ES-I3 (cell line): ENCODE results near the gene FBP1.

Experiments used
- H3K36me3 ChIP-seq: 2 replicates; pipeline ENCODE4 v1.6.1; 2013; ENCODE audit warnings: mild to moderate bottlenecking, low read length, control low read depth, moderate library complexity; ENCODE audit not compliant: insufficient read depth
- H3K4me1 ChIP-seq: 2 replicates; pipeline ENCODE4 v1.6.1; 2013; ENCODE audit warnings: mild to moderate bottlenecking, control low read depth, low read length; ENCODE audit not compliant: insufficient read depth
- H3K9ac ChIP-seq: 2 replicates; pipeline ENCODE4 v1.6.1; 2013; ENCODE audit warnings: low read depth, mild to moderate bottlenecking, low read length, moderate library complexity
- H3K9me3 ChIP-seq: 2 replicates; pipeline ENCODE4 v1.6.1; 2013; ENCODE audit warnings: mild to moderate bottlenecking, low read length, moderate library complexity; ENCODE audit not compliant: control insufficient read depth, insufficient read depth

The FBP1 gene

DNA sequence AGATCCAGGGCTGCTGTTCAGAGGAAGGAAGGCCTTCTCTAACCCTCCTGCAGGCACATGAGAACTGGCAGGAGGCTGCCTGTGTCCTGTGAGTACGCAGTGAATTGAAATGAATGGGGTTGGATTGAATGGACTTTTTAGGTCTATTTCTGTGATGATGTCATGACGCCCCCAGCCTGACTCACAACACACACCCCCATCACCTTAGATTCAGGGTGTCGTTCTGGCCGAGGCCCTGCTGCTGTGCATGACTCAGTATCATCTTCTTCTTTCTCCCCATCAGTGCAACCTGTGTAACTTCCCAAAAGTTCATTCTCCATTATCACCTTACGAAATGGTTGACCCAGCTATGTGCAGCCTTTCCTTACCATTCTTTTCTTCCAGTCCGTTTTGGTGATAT is 79.1 kb downstream of the FBP1 start:
- 0 out of 2 replicates have a peak, but pooled peaks cover 2% of the 10 kb centered on the region for H3K9me3 ChIP-seq
- H3K9ac ChIP-seq, result no peak overlapping the region
- H3K36me3 ChIP-seq, result 0 out of 2 replicates have a peak, but pooled peaks cover 3% of the 10 kb centered on the region
- H3K4me1 ChIP-seq, result no peaks in the 10 kb centered on the region

DNA sequence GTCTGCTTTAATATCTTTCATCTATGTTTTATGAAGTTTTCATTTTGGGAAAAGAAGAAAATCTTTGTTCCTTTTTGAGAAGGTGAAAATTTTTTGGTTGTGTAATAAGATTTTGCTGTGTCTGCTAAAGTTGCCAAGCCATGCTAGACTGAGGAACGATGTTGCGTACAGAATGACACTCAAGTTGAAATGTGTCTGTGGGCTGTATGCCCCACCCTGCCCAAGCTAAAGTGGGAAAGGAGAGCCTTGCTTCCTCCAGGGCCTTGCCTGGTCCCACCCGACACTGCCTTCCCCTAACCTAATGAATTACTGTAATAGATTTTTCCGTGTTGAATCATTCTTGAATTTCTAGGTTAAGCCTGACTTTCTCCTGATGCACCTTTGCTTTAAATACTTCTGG is 81.9 kb downstream of the FBP1 start:
- Histone ChIP-seq H3K36me3 (0 out of 2 replicates have a peak, but pooled peaks cover 3% of the 10 kb centered on the region), H3K4me1 (no peaks in the 10 kb centered on the region), H3K9me3 (no peaks in the 10 kb centered on the region), H3K9ac (no peak overlapping the region)

DNA sequence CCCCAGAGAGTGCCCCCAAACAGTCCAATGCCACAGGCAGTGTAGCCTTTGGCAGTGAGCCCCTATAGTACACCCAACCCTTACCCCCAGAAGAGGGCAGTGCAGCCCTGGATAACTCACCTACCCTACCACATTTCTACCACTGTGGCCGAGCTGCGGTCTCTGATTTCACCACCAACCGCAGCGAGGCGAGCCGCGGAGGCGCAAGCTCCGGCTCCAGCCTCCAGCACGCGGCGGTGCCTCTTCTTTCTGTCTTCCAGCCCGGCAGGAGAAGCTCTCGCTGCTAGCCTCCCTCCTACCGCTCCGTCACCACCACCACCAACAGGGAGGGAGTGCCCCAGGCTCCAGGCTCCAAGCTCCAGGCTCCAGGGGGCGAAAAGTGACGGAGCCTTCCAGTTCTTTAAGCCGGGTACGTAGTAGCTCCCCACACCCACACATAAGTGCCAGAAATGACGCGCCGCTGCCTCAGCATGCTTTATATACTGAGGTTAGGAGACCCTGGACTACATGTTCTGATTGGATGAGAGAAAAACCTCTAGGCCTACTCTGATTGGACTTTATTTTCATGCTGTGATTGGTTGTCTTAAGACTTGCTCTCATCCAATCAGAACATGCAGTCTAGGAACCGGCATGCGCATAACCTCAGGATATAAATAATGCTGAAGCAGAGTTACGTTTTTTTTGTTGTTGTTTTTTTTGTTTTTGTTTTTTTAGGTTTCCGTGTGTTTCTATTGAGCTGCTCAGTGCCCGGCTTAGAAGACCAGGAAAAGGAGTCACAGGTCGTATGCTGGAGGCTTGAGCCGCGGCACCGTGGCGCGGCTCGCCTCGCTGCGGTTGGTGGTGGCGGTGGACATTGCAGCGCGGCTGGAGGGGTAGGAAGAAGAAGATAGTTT is 84.6 kb downstream of the FBP1 start, which contains the start of gene PCAT7:
TSS of gene PCAT7 (plus strand) at position 645 of the 893 bp plus-strand sequence.
- no peaks in the 10 kb centered on the region for H3K9me3 ChIP-seq
- no peaks in the 10 kb centered on the region for H3K4me1 ChIP-seq
- no peaks in the 10 kb centered on the region for H3K36me3 ChIP-seq
- H3K9ac ChIP-seq, result peak within 1 kb of the TSS; percentile 86

DNA sequence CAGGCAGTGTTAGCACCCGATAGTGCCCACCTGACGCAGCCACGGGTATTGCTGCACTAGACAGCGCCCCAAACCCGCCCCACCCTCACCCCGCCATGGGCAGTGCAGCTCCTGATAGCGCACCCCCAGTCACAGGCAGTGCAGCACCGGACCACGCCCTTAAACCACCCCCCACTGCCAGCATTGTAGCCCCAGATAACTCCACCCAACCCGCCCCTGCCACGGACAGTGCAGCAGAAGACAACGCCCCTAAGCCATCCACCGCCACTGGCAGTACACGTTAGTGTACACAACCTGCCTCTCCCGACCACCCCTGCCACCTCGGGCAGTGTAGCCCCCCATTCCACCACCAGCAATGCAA is 85.3 kb downstream of the FBP1 start:
- H3K9ac ChIP-seq, result peak overlapping the region; percentile 86
- H3K4me1 ChIP-seq, result no peaks in the 10 kb centered on the region
- no peaks in the 10 kb centered on the region for H3K36me3 ChIP-seq
- H3K9me3 ChIP-seq, result no peaks in the 10 kb centered on the region
